Left ventricle myocardium inferior (tissue), 1 donor: ENCODE results near the gene GSK3B. TPM values are rescaled to one million over a fixed set of nuclear protein-coding genes. Genes with fewer than 3 reads are reported as not detected.

ENCODE experiments used
- DNase-seq: peaks from one replicate; pipeline ENCODE4 v3.0.0-alpha.2; 2020
- H3K27ac ChIP-seq: fragments of 200-600 bp; replicated peaks from 2 replicates; pipeline ENCODE4 v1.8.0; 2021
- H3K27me3 ChIP-seq: fragments of 200-600 bp; 2 replicates; pipeline ENCODE4 v1.8.0; 2021; ENCODE audit warnings: low read depth
- H3K36me3 ChIP-seq: fragments of 200-600 bp; 2 replicates; pipeline ENCODE4 v1.8.0; 2021
- H3K4me1 ChIP-seq: fragments of 200-600 bp; 2 replicates; pipeline ENCODE4 v1.8.0; 2021
- H3K4me3 ChIP-seq: fragments of 200-600 bp; 2 replicates; pipeline ENCODE4 v1.8.0; 2021; ENCODE audit warnings: mild to moderate bottlenecking, moderate library complexity
- H3K9me3 ChIP-seq: fragments of 200-600 bp; replicated peaks from 2 replicates; pipeline ENCODE4 v1.8.0; 2021
- intact Hi-C: fragments of 100-400 bp; cut with micrococcal nuclease; formaldehyde crosslinking; loops from one replicate; pipeline ENCODE4 v1.11.0; 2022
- total RNA-seq: library from RNA; stranded (reverse); fragmentation: NEBNext Ultra II Directional; extraction: Animal tissue kit (Norgen Biotek cat#: 25700); gene quantifications from one replicate; pipeline ENCODE4 v1.2.1, GENCODE V29; 2021
- TF ChIP-seq, protein P1 (sequence below): fragments of 200-600 bp; IDR thresholded peaks from 2 replicates; pipeline ENCODE4 v1.8.0; 2021; ENCODE audit warnings: antibody characterized with exemption, mild to moderate bottlenecking, borderline replicate concordance
- donor health status: DM: no; HTN: yes; CAD: no; lungs with severe emphysema.

The GSK3B gene
- total RNA-seq, 1 donor from 2014 or later, result 42.5 TPM

- H3K4me3 ChIP-seq, result no peak overlapping the region
These were observed 121.1 kb downstream of the GSK3B start for GRCh38 chr3:119973018-119973646.

DNA sequence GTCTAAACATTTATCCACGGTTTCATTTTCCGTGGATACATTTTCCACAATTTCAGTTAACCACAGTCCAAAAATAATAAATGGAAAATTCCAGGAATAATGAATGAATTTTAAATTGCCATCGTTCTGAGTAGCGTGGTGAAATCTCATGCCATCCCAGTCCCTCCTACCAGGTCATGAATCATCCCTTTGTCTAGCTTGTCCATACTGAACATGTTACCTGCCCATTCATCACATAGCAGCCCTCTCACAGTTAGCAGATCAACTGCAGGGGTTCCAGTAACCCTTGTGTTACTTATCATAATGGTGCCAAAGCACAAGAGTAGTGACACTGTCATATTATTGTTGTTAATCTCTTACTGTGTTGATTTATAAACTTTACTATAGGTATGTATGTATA is 124.5 kb downstream of the GSK3B start:
- Histone ChIP-seq H3K27me3 (no peaks in the 10 kb centered on the region), H3K4me1 (peaks cover 21% of the 10 kb centered on the region), H3K27ac (no peak overlapping the region), H3K9me3 (no peaks in the 10 kb centered on the region), H3K36me3 (no peaks in the 10 kb centered on the region), H3K4me3 (no peak overlapping the region)
- intact Hi-C loops, result no loop called here
- no peak for DNase-seq
- TF ChIP-seq, protein P1, sequence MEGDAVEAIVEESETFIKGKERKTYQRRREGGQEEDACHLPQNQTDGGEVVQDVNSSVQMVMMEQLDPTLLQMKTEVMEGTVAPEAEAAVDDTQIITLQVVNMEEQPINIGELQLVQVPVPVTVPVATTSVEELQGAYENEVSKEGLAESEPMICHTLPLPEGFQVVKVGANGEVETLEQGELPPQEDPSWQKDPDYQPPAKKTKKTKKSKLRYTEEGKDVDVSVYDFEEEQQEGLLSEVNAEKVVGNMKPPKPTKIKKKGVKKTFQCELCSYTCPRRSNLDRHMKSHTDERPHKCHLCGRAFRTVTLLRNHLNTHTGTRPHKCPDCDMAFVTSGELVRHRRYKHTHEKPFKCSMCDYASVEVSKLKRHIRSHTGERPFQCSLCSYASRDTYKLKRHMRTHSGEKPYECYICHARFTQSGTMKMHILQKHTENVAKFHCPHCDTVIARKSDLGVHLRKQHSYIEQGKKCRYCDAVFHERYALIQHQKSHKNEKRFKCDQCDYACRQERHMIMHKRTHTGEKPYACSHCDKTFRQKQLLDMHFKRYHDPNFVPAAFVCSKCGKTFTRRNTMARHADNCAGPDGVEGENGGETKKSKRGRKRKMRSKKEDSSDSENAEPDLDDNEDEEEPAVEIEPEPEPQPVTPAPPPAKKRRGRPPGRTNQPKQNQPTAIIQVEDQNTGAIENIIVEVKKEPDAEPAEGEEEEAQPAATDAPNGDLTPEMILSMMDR, result no peak

More at GRCh38 chr3:119973018-119973646, 121.1 kb downstream of the GSK3B start:
- no peaks in the 10 kb centered on the region for H3K27me3 ChIP-seq
- peaks cover 32% of the 10 kb centered on the region for H3K4me1 ChIP-seq
- no peak for DNase-seq
- intact Hi-C loops, result no loop called here
- H3K9me3 ChIP-seq, result no peaks in the 10 kb centered on the region
- H3K36me3 ChIP-seq, result no peaks in the 10 kb centered on the region
- H3K27ac ChIP-seq, result no peak overlapping the region
- TF ChIP-seq, protein P1, result no peak

DNA sequence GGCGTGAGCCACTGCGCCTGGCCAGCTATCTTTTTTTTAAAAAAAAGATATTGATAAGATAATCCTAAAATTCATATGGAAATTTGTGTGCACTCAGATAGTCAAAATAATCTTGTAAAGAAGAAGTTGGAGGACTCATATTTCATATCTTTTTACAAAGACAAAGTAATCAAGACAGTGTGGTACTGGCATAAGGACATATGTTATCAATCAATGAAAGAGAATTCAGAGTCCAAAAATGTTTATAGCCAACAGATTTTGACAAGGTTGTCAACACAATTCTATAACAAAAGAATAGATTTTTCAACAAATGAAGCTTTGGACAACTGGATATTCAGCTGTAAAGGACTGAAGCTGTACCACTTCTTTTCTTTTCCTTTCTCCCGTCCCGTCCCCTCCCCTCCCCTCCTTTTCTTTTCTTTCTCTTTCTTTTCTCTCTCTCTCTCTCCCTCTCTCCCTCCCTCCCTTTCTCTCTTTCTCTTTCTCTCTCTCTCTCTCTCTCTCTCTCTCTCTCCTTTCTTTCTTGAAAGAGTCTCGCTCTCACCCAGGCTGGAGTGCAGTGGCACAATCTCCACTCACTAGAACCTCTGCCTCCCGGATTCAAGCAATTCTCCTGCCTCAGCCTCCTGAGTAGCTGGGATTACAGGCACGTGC is 126.8 kb downstream of the GSK3B start:
- no peak for DNase-seq
- H3K36me3 ChIP-seq, result no peaks in the 10 kb centered on the region
- peaks cover 27% of the 10 kb centered on the region for H3K4me1 ChIP-seq
- H3K27me3 ChIP-seq, result no peaks in the 10 kb centered on the region
- no peak overlapping the region for H3K4me3 ChIP-seq
- no peak overlapping the region for H3K27ac ChIP-seq
- peaks cover 5% of the 10 kb centered on the region for H3K9me3 ChIP-seq
- intact Hi-C loops, result no loop called here
- TF ChIP-seq, protein P1, result no peak

- TF ChIP-seq, protein P1, result no peak
- intact Hi-C loops, result no loop called here
- H3K9me3 ChIP-seq, result peaks cover 9% of the 10 kb centered on the region
- H3K36me3 ChIP-seq, result no peaks in the 10 kb centered on the region
- DNase-seq, result no peak
- H3K27ac ChIP-seq, result no peak overlapping the region
- H3K27me3 ChIP-seq, result no peaks in the 10 kb centered on the region
- H3K4me1 ChIP-seq, result peaks cover 35% of the 10 kb centered on the region
- no peak overlapping the region for H3K4me3 ChIP-seq
These were observed 128.6 kb downstream of the GSK3B start for GRCh38 chr3:119965692-119966091.

- TF ChIP-seq, protein P1, result no peak
These were observed 130.0 kb downstream of the GSK3B start for GRCh38 chr3:119964294-119964693.

More at GRCh38 chr3:119964294-119964693, 130.0 kb downstream of the GSK3B start:
- no peak overlapping the region for H3K4me3 ChIP-seq
- H3K4me1 ChIP-seq, result peaks cover 36% of the 10 kb centered on the region
- no peaks in the 10 kb centered on the region for H3K36me3 ChIP-seq
- peaks cover 9% of the 10 kb centered on the region for H3K9me3 ChIP-seq
- no peaks in the 10 kb centered on the region for H3K27me3 ChIP-seq
- no peak for DNase-seq
- intact Hi-C loops, result no loop called here
- no peak overlapping the region for H3K27ac ChIP-seq
